CD4-positive, CD25-positive, alpha-beta regulatory T cell (primary cell): ENCODE results near the gene MLF2. TPM values are rescaled to one million over a fixed set of nuclear protein-coding genes. Genes with fewer than 3 reads are reported as not detected.

ENCODE experiments used
- ATAC-seq, 2 donors: fragments of 150-1000 bp; cut with Tn5 transposase; one replicate each; pipeline ENCODE4 v1.10.0; 2021; ENCODE audit warnings: low read depth in 2 of 2, moderate number of reproducible peaks in 2 of 2, moderate library complexity in 1 of 2
- DNase-seq, 3 donors: peaks; one replicate each; pipeline versions ENCODE4 v3.0.0 to v3.0.0-alpha.2; 2012 to 2022; ENCODE audit warnings: mixed read lengths in 1 of 3
- H3K27ac ChIP-seq: one replicate; pipeline ENCODE4 v1.7.0; 2013; ENCODE audit warnings: mild to moderate bottlenecking, low read length; ENCODE audit not compliant: insufficient read depth, poor library complexity, severe bottlenecking
- H3K27me3 ChIP-seq: one replicate; pipeline ENCODE4 v1.7.0; 2013; ENCODE audit warnings: low read length; ENCODE audit not compliant: control insufficient read depth, insufficient read depth
- H3K36me3 ChIP-seq: one replicate; pipeline ENCODE4 v1.7.0; 2013; ENCODE audit warnings: mild to moderate bottlenecking, low read length, moderate library complexity; ENCODE audit not compliant: control insufficient read depth, insufficient read depth
- H3K4me1 ChIP-seq: 2 replicates; pipeline ENCODE4 v1.7.0; 2013; ENCODE audit warnings: mild to moderate bottlenecking, low read length; ENCODE audit not compliant: insufficient read depth, control insufficient read depth, poor library complexity, severe bottlenecking
- H3K4me3 ChIP-seq: one replicate; pipeline ENCODE4 v1.7.0; 2013; ENCODE audit warnings: low read depth, mild to moderate bottlenecking, low read length, moderate library complexity
- H3K9me3 ChIP-seq, 2 experiments: 1 replicate in 1 of 2; 2 replicates in 1 of 2; pipeline ENCODE4 v1.7.0; 2013; ENCODE audit warnings: low read length in 2 of 2, mild to moderate bottlenecking in 1 of 2, moderate library complexity in 1 of 2; ENCODE audit not compliant: control insufficient read depth in 2 of 2
- H3K27ac Mint-ChIP-seq, 3 donors: one replicate each; pipeline ENCODE4 v1.8.0; 2020 to 2022; ENCODE audit warnings: mild to moderate bottlenecking in 3 of 3, mixed read lengths in 3 of 3, moderate library complexity in 2 of 3
- H3K27me3 Mint-ChIP-seq: one replicate; pipeline ENCODE4 v1.8.0; 2022; ENCODE audit warnings: mild to moderate bottlenecking, mixed read lengths
- H3K36me3 Mint-ChIP-seq: one replicate; pipeline ENCODE4 v1.8.0; 2020; ENCODE audit warnings: mixed read lengths
- H3K4me1 Mint-ChIP-seq, 4 donors: one replicate each; pipeline ENCODE4 v1.8.0; 2020 to 2022; ENCODE audit warnings: mixed read lengths in 4 of 4, mild to moderate bottlenecking in 1 of 4
- H3K4me3 Mint-ChIP-seq, 4 donors: one replicate each; pipeline ENCODE4 v1.8.0; 2020 to 2022; ENCODE audit warnings: mild to moderate bottlenecking in 4 of 4, mixed read lengths in 4 of 4, moderate library complexity in 3 of 4
- H3K9me3 Mint-ChIP-seq, 7 donors: one replicate each; pipeline ENCODE4 v1.8.0; 2020 to 2022; ENCODE audit warnings: mixed read lengths in 7 of 7, mild to moderate bottlenecking in 3 of 7, moderate library complexity in 2 of 7
- polyA plus RNA-seq, 4 donors: library from polyadenylated mRNA; unstranded; fragments of 300-500 nt; fragmentation: Illumina TruSeq; gene quantifications; one replicate each; pipeline ENCODE4 v1.2.3, GENCODE V29; 2021
- total RNA-seq: library from RNA; stranded (reverse); gene quantifications from one replicate; pipeline ENCODE4 v1.2.3, GENCODE V29; 2022

MLF2 gene
- total and polyA plus RNA-seq, 5 donors from 2014 or later: 101 to 124 (median 110) TPM

DNA sequence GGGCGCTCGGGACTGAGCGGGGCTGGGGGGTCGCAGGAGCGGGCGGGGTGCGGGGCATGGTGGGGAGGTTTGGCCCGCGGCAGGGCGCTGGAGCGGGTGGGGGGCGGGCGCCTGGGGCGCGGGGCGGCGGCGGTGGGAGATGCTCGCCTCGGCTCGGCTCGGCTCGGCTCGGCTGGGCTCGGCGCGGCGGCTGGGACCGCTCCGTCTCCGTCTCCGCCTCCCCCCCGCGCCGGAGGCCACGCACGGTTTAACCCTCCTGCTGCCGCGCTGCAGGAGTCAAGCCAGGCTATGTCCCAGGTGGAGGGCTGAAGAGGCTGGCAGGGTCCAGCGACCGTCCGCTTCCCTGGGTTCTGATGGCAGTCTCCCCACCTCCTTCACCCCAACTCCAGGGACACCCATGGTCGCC is 52.3 kb downstream of the MLF2 start, which contains the start of gene PIANP:
PIANP (minus strand) TSS at position 170 of the 406 bp plus-strand sequence. CDS start 2,754 bp downstream, outside the sequence.
- Mint-ChIP-seq H3K27me3 (peaks cover 74% of the 10 kb centered on the region), H3K9me3 (peaks cover 0 to 4% (median 0%) of the 10 kb centered on the region in 7 donors), H3K36me3 (no peaks in the 10 kb centered on the region), H3K4me1 (peaks cover 0 to 32% (median 7%) of the 10 kb centered on the region in 4 donors), H3K27ac (peak within 1 kb of the TSS in 2 of 3 donors; percentile 63 to 80), H3K4me3 (peak within 1 kb of the TSS; percentile 59 to 76 (median 70))
- Histone ChIP-seq H3K27me3 (peaks cover 30% of the 10 kb centered on the region), H3K36me3 (no peaks in the 10 kb centered on the region), H3K27ac (no peak within 1 kb of the TSS), H3K9me3 (peaks cover 3 to 5% of the 10 kb centered on the region in 2 experiments), H3K4me3 (peak within 1 kb of the TSS; percentile 15), H3K4me1 (peaks cover 13% of the 10 kb centered on the region)
- DNase-seq: peak; percentile 21 to 54 (median 37)
- ATAC-seq: peak; percentile 78 to 81

DNA sequence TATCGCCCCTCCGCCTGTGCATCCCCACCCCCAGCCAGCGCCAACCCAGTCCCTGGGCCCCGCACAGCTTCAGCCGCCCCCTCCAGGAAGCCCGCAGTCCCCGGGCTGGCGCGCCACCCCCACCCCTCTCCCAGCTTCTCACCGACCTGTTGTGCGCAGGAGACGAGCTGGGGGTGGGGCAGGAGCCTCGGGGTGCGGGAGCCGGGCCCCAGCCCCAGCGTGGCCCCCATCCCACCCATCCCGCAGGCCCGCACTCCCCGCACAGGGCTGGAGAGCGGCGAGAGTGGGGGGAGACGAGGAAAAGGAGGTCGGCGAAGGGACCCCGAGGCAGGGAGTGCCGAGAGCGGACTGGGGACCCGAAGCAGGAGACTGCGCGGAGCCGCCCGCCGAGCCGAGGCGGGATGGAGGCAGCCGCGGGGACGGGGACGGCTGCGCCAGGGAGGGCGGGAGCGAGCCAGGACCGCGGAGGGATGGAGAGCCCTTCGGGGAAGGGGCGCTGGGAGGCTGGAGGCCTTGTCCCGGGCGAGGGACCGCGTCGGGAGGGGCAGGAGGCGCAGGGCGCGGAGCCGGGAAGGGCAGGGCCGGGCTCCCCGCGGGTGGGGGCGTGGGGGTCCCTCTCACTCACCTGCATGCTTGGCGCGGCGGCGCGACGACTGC is 52.8 kb downstream of the MLF2 start:
- Mint-ChIP-seq H3K27me3 (peaks cover 72% of the 10 kb centered on the region), H3K27ac (no peak overlapping the region), H3K9me3 (peaks cover 0 to 4% (median 0%) of the 10 kb centered on the region in 7 donors), H3K4me3 (peak overlapping the region in 3 of 4 donors; percentile 46 to 76 (median 65)), H3K36me3 (no peaks in the 10 kb centered on the region), H3K4me1 (peaks cover 0 to 32% (median 7%) of the 10 kb centered on the region in 4 donors)
- H3K4me3 ChIP-seq: no peak overlapping the region
- H3K27me3 ChIP-seq: peaks cover 30% of the 10 kb centered on the region
- H3K9me3 ChIP-seq: peaks cover 3 to 5% of the 10 kb centered on the region in 2 experiments
- peak in 1 of 2 donors; percentile 3 for ATAC-seq
- H3K27ac ChIP-seq: no peak overlapping the region
- no peaks in the 10 kb centered on the region for H3K36me3 ChIP-seq
- peaks cover 13% of the 10 kb centered on the region for H3K4me1 ChIP-seq
- no peak for DNase-seq

DNA sequence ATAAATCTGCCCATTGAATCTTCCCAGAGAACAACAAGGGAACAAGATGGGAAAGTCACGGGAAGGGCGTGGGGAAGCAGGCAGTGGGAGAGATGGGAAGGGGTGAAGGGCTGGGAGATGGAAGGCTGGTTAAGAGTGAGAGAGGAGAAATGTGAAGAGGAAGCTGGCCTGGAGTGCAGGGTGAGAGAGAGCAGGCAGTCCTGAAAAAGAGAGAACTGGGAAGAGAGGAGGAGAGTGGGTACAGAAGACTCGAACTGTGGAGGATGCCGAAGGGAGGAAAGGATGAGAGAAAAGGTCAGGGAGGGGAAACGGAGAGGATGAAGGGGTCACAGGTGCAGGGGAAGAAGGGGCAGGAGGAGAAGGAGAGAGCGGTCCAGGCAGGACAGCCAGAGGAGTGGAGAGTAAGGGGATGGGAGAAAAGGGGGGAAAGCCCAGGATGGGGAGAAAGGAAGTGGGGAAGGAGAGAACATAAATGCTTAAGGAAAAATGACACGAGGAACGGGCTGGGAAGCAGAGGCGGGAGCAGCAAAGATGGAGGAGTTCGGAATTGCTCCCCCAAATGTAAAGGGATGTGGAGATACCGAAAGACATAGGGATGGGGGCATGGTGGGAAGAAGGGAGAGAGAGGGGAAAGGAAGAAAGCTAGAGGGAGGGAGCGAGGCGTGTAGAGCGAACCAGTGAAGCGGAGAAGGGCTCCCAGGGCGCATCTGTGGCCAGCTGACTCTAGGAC is 53.5 kb downstream of the MLF2 start:
- no peak for ATAC-seq
- Mint-ChIP-seq H3K4me1 (peaks cover 0 to 32% (median 7%) of the 10 kb centered on the region in 4 donors), H3K9me3 (peaks cover 0 to 4% (median 0%) of the 10 kb centered on the region in 7 donors), H3K36me3 (no peaks in the 10 kb centered on the region), H3K27me3 (peaks cover 65% of the 10 kb centered on the region), H3K4me3 (peak overlapping the region; percentile 28 to 76 (median 70)), H3K27ac (peak overlapping the region in 2 of 3 donors; percentile 43 to 80)
- H3K27ac ChIP-seq: no peak overlapping the region
- H3K4me3 ChIP-seq: no peak overlapping the region
- peaks cover 3 to 5% of the 10 kb centered on the region in 2 experiments for H3K9me3 ChIP-seq
- no peak for DNase-seq
- H3K4me1 ChIP-seq: peaks cover 13% of the 10 kb centered on the region
- H3K27me3 ChIP-seq: peaks cover 30% of the 10 kb centered on the region
- no peaks in the 10 kb centered on the region for H3K36me3 ChIP-seq

DNA sequence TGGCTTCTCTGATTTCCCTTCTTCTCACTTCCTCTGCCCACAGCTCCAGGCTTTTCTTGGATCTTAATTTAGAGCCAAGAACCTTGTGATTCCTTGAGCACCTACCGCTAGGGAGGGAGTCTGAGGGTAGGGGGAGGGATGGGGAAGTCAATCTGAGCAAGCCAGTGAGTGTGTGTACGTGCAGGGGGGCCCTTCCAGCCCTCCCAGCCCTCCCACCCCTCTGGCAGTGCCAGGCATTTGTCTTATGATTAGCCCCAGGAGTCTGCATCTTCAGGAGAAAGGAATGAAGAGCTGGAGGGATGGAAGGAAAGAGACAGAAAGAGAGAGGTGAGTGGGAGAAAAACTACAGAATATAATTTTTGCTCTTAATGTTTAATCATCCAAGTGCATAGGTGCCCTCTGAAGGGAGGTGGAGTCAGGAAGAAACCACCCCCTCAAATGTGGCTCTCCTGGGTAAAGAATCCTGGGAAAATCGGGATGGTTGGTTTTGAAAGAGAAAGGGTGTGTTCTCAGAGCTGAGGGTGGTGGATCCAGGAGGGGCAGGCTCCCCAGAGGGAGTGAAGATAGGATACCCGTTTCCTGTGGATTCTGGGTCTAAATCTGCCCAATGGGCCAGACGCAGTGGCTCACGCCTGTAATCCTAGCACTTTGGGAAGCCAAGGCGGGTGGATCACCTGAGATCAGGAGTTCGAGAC is 54.4 kb downstream of the MLF2 start:
- Histone ChIP-seq H3K27me3 (peaks cover 23% of the 10 kb centered on the region), H3K4me1 (peaks cover 13% of the 10 kb centered on the region), H3K36me3 (no peaks in the 10 kb centered on the region), H3K4me3 (no peak overlapping the region), H3K9me3 (peaks cover 3 to 5% of the 10 kb centered on the region in 2 experiments), H3K27ac (no peak overlapping the region)
- Mint-ChIP-seq H3K9me3 (peaks cover 0 to 4% (median 0%) of the 10 kb centered on the region in 7 donors), H3K27me3 (peaks cover 59% of the 10 kb centered on the region), H3K36me3 (no peaks in the 10 kb centered on the region), H3K27ac (peak overlapping the region in 1 of 3 donors; percentile 73), H3K4me3 (peak overlapping the region in 3 of 4 donors; percentile 28 to 74 (median 57)), H3K4me1 (peaks cover 0 to 32% (median 7%) of the 10 kb centered on the region in 4 donors)
- DNase-seq (no peak), ATAC-seq (no peak)

Other genes starting within 250 kb of the MLF2 start
- 669 TPM for gene GAPDH, start 218.6 kb downstream of the MLF2 start, total RNA-seq
- 1,000 to 10,000 TPM; 1,962 to 2,973 (median 2,405) TPM for gene GAPDH, start 218.6 kb downstream of the MLF2 start, polyA plus RNA-seq
- gene IFFO1, start 197.1 kb downstream of the MLF2 start, total RNA-seq: 46.6 TPM
- gene IFFO1, start 197.1 kb downstream of the MLF2 start, polyA plus RNA-seq: 10 to 100 TPM in 1 of 4 donors, 1 to 10 TPM in 3; 5.6 to 10.4 (median 8.3) TPM
- 77.5 TPM for gene NOP2, start 184.8 kb downstream of the MLF2 start, total RNA-seq
- 10 to 100 TPM; 13.2 to 34.0 (median 22.5) TPM for gene NOP2, start 184.8 kb downstream of the MLF2 start, polyA plus RNA-seq
- 474 TPM for gene CHD4, start 145.8 kb downstream of the MLF2 start, total RNA-seq
- gene CHD4, start 145.8 kb downstream of the MLF2 start, polyA plus RNA-seq: 10 to 100 TPM; 32.2 to 43.4 (median 38.8) TPM
- 7.0 TPM for gene LPAR5, start 117.2 kb downstream of the MLF2 start, total RNA-seq
- gene LPAR5, start 117.2 kb downstream of the MLF2 start, polyA plus RNA-seq: 10 to 100 TPM in 1 of 4 donors, 1 to 10 TPM in 3; 6.6 to 17.3 (median 8.6) TPM
- gene ACRBP, start 105.7 kb downstream of the MLF2 start, total RNA-seq: 13.7 TPM
- gene ACRBP, start 105.7 kb downstream of the MLF2 start, polyA plus RNA-seq: under 1 TPM in 1 of 4 donors, not detected in 3; 0.41 TPM
- 34.6 TPM for gene ING4, start 90.0 kb downstream of the MLF2 start, total RNA-seq
- gene ING4, start 90.0 kb downstream of the MLF2 start, polyA plus RNA-seq: 10 to 100 TPM; 70.5 to 90.6 (median 82.4) TPM
- gene ZNF384, start 63.8 kb downstream of the MLF2 start, total RNA-seq: 68.3 TPM
- gene ZNF384, start 63.8 kb downstream of the MLF2 start, polyA plus RNA-seq: 10 to 100 TPM; 13.4 to 25.3 (median 19.6) TPM
- not detected for gene PIANP, start 52.3 kb downstream of the MLF2 start, total RNA-seq
- gene PIANP, start 52.3 kb downstream of the MLF2 start, polyA plus RNA-seq: under 1 TPM in 1 of 4 donors, not detected in 3; 0.13 TPM
- 20.7 TPM for gene COPS7A, start 29.1 kb downstream of the MLF2 start, total RNA-seq
- 10 to 100 TPM; 37.8 to 48.4 (median 42.6) TPM for gene COPS7A, start 29.1 kb downstream of the MLF2 start, polyA plus RNA-seq
- 15.0 TPM for gene PTMS, start 13.2 kb upstream of the MLF2 start, total RNA-seq
- gene PTMS, start 13.2 kb upstream of the MLF2 start, polyA plus RNA-seq: 1 to 10 TPM; 1.3 to 3.9 (median 2.5) TPM
- 8.2 TPM for gene LAG3, start 19.4 kb upstream of the MLF2 start, total RNA-seq
- gene LAG3, start 19.4 kb upstream of the MLF2 start, polyA plus RNA-seq: 10 to 100 TPM in 2 of 4 donors, 1 to 10 TPM in 2; 6.3 to 12.6 (median 11.0) TPM
- 224 TPM for gene CD4, start 36.4 kb upstream of the MLF2 start, total RNA-seq
- 100 to 1,000 TPM; 312 to 330 (median 324) TPM for gene CD4, start 36.4 kb upstream of the MLF2 start, polyA plus RNA-seq
- not detected for gene GPR162, start 68.7 kb upstream of the MLF2 start, total RNA-seq
- gene GPR162, start 68.7 kb upstream of the MLF2 start, polyA plus RNA-seq: not detected
- gene P3H3, start 75.3 kb upstream of the MLF2 start, total RNA-seq: 1.4 TPM
- 1 to 10 TPM in 1 of 4 donors, under 1 TPM in 2, not detected in 1; 0.64 to 1.2 (median 1.00) TPM for gene P3H3, start 75.3 kb upstream of the MLF2 start, polyA plus RNA-seq
- gene GNB3, start 87.8 kb upstream of the MLF2 start, total RNA-seq: not detected
- gene GNB3, start 87.8 kb upstream of the MLF2 start, polyA plus RNA-seq: not detected
- 1.9 TPM for gene CDCA3, start 98.1 kb upstream of the MLF2 start, total RNA-seq
- 1 to 10 TPM; 1.7 to 4.0 (median 2.1) TPM for gene CDCA3, start 98.1 kb upstream of the MLF2 start, polyA plus RNA-seq
- gene USP5, start 99.0 kb upstream of the MLF2 start, total RNA-seq: 63.5 TPM
- 10 to 100 TPM; 44.4 to 57.0 (median 48.4) TPM for gene USP5, start 99.0 kb upstream of the MLF2 start, polyA plus RNA-seq
- 153 TPM for gene TPI1, start 114.4 kb upstream of the MLF2 start, total RNA-seq
- 100 to 1,000 TPM; 493 to 633 (median 527) TPM for gene TPI1, start 114.4 kb upstream of the MLF2 start, polyA plus RNA-seq
- gene SPSB2, start 120.2 kb upstream of the MLF2 start, total RNA-seq: 8.2 TPM
- gene SPSB2, start 120.2 kb upstream of the MLF2 start, polyA plus RNA-seq: 10 to 100 TPM in 3 of 4 donors, 1 to 10 TPM in 1; 8.0 to 19.2 (median 13.2) TPM
- 6.6 TPM for gene LRRC23, start 151.7 kb upstream of the MLF2 start, total RNA-seq
- 1 to 10 TPM; 2.2 to 5.1 (median 4.5) TPM for gene LRRC23, start 151.7 kb upstream of the MLF2 start, polyA plus RNA-seq
- 88.2 TPM for gene ENO2, start 161.4 kb upstream of the MLF2 start, total RNA-seq
- 10 to 100 TPM; 18.1 to 24.8 (median 22.7) TPM for gene ENO2, start 161.4 kb upstream of the MLF2 start, polyA plus RNA-seq
- 27.5 TPM for gene ATN1, start 174.8 kb upstream of the MLF2 start, total RNA-seq
- under 1 TPM; 0.17 to 0.82 (median 0.53) TPM for gene ATN1, start 174.8 kb upstream of the MLF2 start, polyA plus RNA-seq
- gene RNU7-1, start 190.7 kb upstream of the MLF2 start, total RNA-seq: not detected
- not detected for gene RNU7-1, start 190.7 kb upstream of the MLF2 start, polyA plus RNA-seq
- 186 TPM for gene C12orf57, start 190.9 kb upstream of the MLF2 start, total RNA-seq
- gene C12orf57, start 190.9 kb upstream of the MLF2 start, polyA plus RNA-seq: 100 to 1,000 TPM; 310 to 410 (median 340) TPM
- 174 TPM for gene PTPN6, start 198.2 kb upstream of the MLF2 start, total RNA-seq
- gene PTPN6, start 198.2 kb upstream of the MLF2 start, polyA plus RNA-seq: 100 to 1,000 TPM; 261 to 321 (median 291) TPM
- 134 TPM for gene PHB2, start 217.5 kb upstream of the MLF2 start, total RNA-seq
- gene PHB2, start 217.5 kb upstream of the MLF2 start, polyA plus RNA-seq: 100 to 1,000 TPM; 118 to 134 (median 125) TPM
- gene EMG1, start 217.8 kb upstream of the MLF2 start, total RNA-seq: 44.1 TPM
- gene EMG1, start 217.8 kb upstream of the MLF2 start, polyA plus RNA-seq: 10 to 100 TPM; 71.8 to 89.4 (median 79.4) TPM